Testis (tissue), 2 donors: ENCODE data around the gene DENND11.

Source experiments
- POLR2A ChIP-seq: fragments of 450-650 bp; IDR thresholded peaks from one replicate; pipeline ENCODE4 v1.6.1; 2017; ENCODE audit warnings: antibody characterized with exemption, mild to moderate bottlenecking, moderate library complexity
- TF ChIP-seq, protein P1 (sequence below), 3 experiments: fragments of 450-650 bp in 2 of 3; fragments of 200-600 bp in 1 of 3; sonication (generic) in 1 of 3; IDR thresholded peaks; one replicate each; pipeline ENCODE4 v1.5.1; 2016 to 2019; ENCODE audit warnings: antibody characterized with exemption in 3 of 3, mild to moderate bottlenecking in 2 of 3, moderate library complexity in 1 of 3

- TF ChIP-seq, protein P1, sequence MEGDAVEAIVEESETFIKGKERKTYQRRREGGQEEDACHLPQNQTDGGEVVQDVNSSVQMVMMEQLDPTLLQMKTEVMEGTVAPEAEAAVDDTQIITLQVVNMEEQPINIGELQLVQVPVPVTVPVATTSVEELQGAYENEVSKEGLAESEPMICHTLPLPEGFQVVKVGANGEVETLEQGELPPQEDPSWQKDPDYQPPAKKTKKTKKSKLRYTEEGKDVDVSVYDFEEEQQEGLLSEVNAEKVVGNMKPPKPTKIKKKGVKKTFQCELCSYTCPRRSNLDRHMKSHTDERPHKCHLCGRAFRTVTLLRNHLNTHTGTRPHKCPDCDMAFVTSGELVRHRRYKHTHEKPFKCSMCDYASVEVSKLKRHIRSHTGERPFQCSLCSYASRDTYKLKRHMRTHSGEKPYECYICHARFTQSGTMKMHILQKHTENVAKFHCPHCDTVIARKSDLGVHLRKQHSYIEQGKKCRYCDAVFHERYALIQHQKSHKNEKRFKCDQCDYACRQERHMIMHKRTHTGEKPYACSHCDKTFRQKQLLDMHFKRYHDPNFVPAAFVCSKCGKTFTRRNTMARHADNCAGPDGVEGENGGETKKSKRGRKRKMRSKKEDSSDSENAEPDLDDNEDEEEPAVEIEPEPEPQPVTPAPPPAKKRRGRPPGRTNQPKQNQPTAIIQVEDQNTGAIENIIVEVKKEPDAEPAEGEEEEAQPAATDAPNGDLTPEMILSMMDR (IDR thresholded peaks at IDR 0.05), result no peak
- no peak for TF ChIP-seq POLR2A
These were observed 10.0 kb downstream of the DENND11 start for GRCh38 chr7:141691961-141692360.
